HEK293T (cell line): Measurements from ENCODE around the gene INO80D.
"Not testable (repeated sequence)": the region's sequence is repeated elsewhere in the genome, so short reads cannot be mapped to it uniquely, and the experiment has no call there.

Experiments used
- CTCF ChIA-PET: fragments of 350-600 bp; formaldehyde crosslinking; extraction: SDS; loops from one replicate; lab custom pipeline; 2021; ENCODE audit warnings: antibody characterized with exemption, inconsistent platforms; lab: Yijun Ruan, JAX
- POLR2A ChIA-PET: fragments of 350-600 bp; formaldehyde crosslinking; extraction: SDS; loops from one replicate; lab custom pipeline; 2020; ENCODE audit warnings: antibody characterized with exemption, inconsistent platforms; lab: Yijun Ruan, JAX
- DNase-seq: peaks from one replicate; pipeline ENCODE4 v3.0.0; 2012; ENCODE audit warnings: mixed read lengths; ENCODE audit errors: extremely low spot score
- ARNT ChIP-seq: fragments of 450-650 bp; IDR thresholded peaks from 2 replicates; pipeline ENCODE4 v1.6.1; 2017; ENCODE audit warnings: mild to moderate bottlenecking
- BHLHE40 ChIP-seq: fragments of 450-650 bp; IDR thresholded peaks from 2 replicates; pipeline ENCODE4 v1.6.1; 2016; ENCODE audit warnings: mild to moderate bottlenecking, moderate library complexity, borderline replicate concordance
- CTBP1 ChIP-seq: fragments of 450-650 bp; IDR thresholded peaks from 2 replicates; pipeline ENCODE4 v1.6.1; 2016; ENCODE audit warnings: borderline replicate concordance
- ELF4 ChIP-seq: fragments of 450-650 bp; IDR thresholded peaks from 2 replicates; pipeline ENCODE4 v1.6.1; 2017; ENCODE audit warnings: antibody characterized with exemption
- FOXA1 ChIP-seq: fragments of 450-650 bp; IDR thresholded peaks from 2 replicates; pipeline ENCODE4 v1.6.1; 2016; ENCODE audit warnings: mild to moderate bottlenecking
- FOXK2 ChIP-seq: fragments of 450-650 bp; IDR thresholded peaks from 2 replicates; pipeline ENCODE4 v1.6.1; 2016; ENCODE audit warnings: mild to moderate bottlenecking
- FOXM1 ChIP-seq: fragments of 450-650 bp; IDR thresholded peaks from 2 replicates; pipeline ENCODE4 v1.6.1; 2017; ENCODE audit warnings: mild to moderate bottlenecking, borderline replicate concordance
- HDGF ChIP-seq: fragments of 450-650 bp; IDR thresholded peaks from 2 replicates; pipeline ENCODE4 v1.6.1; 2017; ENCODE audit warnings: antibody characterized with exemption, borderline replicate concordance
- L3MBTL2 ChIP-seq: fragments of 450-650 bp; conservative IDR thresholded peaks from 2 replicates; pipeline ENCODE4 v1.6.1; 2016; ENCODE audit warnings: mild to moderate bottlenecking
- LEF1 ChIP-seq: fragments of 450-650 bp; IDR thresholded peaks from 2 replicates; pipeline ENCODE4 v1.6.1; 2017; ENCODE audit warnings: mild to moderate bottlenecking, borderline replicate concordance
- NFRKB ChIP-seq: fragments of 450-650 bp; IDR thresholded peaks from 2 replicates; pipeline ENCODE4 v1.6.1; 2016; ENCODE audit warnings: mild to moderate bottlenecking, moderate library complexity
- PKNOX1 ChIP-seq: fragments of 450-650 bp; IDR thresholded peaks from 2 replicates; pipeline ENCODE4 v1.6.1; 2016
- SP1 ChIP-seq: fragments of 450-650 bp; IDR thresholded peaks from 2 replicates; pipeline ENCODE4 v1.6.1; 2017
- SUZ12 ChIP-seq: fragments of 450-650 bp; IDR thresholded peaks from 2 replicates; pipeline ENCODE4 v1.6.1; 2016; ENCODE audit warnings: mild to moderate bottlenecking
- TARDBP ChIP-seq: fragments of 450-650 bp; IDR thresholded peaks from 2 replicates; pipeline ENCODE4 v1.6.1; 2016
- ZNF384 ChIP-seq: fragments of 450-650 bp; IDR thresholded peaks from 2 replicates; pipeline ENCODE4 v1.6.1; 2016

INO80D gene

GRCh38 chr2:206115026-206115578 lies 29.1 kb upstream of the INO80D start:
- CTCF ChIA-PET = interaction anchor here (0.6 kb wide), 1 partner anchor 90 kb away, joined by 3 read pairs; no protein-coding TSS in a partner anchor
- 0 out of 2 replicates have a peak, but pooled peaks have one; percentile 9 for TF ChIP-seq PKNOX1
- TF ChIP-seq FOXM1 = no peak
- DNase-seq = no peak
- POLR2A ChIA-PET = no interaction called here

DNA sequence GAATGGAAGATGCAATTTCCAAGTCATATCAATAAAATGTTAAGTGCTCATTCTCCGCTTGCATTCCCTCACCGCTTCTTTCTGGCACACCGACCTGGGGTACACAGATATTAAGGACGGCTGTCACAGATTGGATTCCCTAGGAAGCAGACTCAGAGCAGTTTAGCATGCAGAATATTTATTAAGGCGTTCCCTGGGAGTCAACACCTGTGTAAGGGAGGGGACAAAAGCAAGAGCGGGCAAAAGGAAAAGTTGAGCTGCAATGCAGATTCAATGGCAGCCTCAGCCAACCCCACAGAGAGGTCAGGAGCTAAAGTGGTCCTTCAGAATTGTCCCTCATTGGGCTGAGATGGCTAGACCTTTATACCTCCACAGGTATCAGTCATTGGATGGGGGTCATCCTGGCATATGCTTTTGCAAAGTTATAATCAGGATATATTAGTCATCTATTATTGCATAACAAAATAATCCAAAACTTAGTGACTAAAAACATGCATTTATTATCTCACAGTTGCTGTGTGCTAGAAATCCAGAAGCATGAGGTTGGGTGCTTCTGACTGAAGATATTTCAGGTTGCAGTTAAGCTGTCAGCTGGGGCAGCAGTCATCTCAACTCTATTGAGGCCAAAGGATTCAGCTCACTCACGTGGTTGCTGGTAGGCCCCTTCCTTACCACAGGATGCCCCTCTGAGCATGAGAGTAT lies 27.0 kb upstream of the INO80D start:
- DNase-seq = no peak
- ChIA-PET POLR2A (no interaction called here), CTCF (no interaction called here)
- TF ChIP-seq SP1 (no peak), L3MBTL2 (no peak), BHLHE40 (no peak), SUZ12 (no peak), ZNF384 (no peak), LEF1 (no peak), ELF4 (no peak), FOXM1 (no peak), FOXK2 (no peak), TARDBP (no peak), ARNT (no peak)

DNA sequence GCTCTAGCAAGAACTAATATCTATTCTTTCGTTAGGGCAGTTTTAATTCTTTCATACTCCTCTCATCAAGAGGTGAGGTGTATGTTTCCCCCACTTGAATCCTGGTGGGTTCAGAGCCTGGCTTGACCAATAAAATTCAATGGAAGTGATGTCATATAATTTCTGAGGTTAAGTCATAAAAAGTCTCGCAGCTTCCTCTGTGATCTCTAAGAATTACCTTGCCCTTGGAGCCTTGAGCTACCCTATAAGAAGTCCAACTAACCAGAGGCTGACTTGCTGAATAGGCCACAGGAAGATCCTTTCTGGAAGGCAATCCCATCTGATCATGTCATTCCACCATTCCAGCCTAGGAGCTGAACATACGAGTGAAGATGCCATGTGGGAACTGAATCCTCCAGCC lies 26.1 kb upstream of the INO80D start:
- POLR2A ChIA-PET = no interaction called here
- DNase-seq = no peak
- CTCF ChIA-PET = no interaction called here
- TF ChIP-seq BHLHE40 = no peak
- no peak for TF ChIP-seq FOXK2
- TF ChIP-seq FOXA1 = no peak
- TF ChIP-seq L3MBTL2 = no peak
- no peak for TF ChIP-seq TARDBP
- no peak for TF ChIP-seq ZNF384
- TF ChIP-seq FOXM1 = no peak
- TF ChIP-seq PKNOX1 = no peak
- TF ChIP-seq SP1 = no peak
- TF ChIP-seq LEF1 = no peak
- TF ChIP-seq CTBP1 = no peak

DNA sequence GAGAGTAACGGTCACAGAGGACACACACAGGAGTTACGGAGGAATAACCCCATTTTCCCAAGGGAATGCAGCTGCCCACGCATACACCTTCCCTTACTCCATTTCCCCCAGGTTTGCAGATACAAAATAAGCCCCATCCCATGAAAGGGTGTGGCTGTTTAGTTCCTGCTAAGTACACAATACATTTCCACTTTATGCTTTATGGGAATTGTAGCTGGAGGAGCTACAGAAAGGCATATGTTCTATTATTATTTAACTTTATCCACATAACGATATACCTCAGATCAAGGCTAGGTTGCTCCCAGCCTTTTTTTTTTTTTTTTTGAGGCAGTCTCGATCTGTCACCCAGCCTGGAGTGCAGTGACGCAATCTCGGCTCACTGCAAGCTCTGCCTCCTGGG lies 22.7 kb upstream of the INO80D start:
- ChIA-PET CTCF (no interaction called here), POLR2A (interaction anchor here (0.6 kb wide), 1 partner anchor 202 kb away, joined by 4 read pairs; no protein-coding TSS in a partner anchor)
- no peak for TF ChIP-seq CTBP1
- no peak for TF ChIP-seq NFRKB
- no peak for TF ChIP-seq ELF4
- TF ChIP-seq SUZ12 = no peak
- no peak for TF ChIP-seq ZNF384
- no peak for TF ChIP-seq FOXK2
- TF ChIP-seq LEF1 = no peak
- TF ChIP-seq PKNOX1 = no peak
- no peak for TF ChIP-seq FOXA1
- no peak for TF ChIP-seq FOXM1
- no peak for TF ChIP-seq BHLHE40
- TF ChIP-seq TARDBP = no peak
- no peak for DNase-seq

GRCh38 chr2:206105541-206105940 lies 19.6 kb upstream of the INO80D start:
- ChIA-PET CTCF (no interaction called here), POLR2A (no interaction called here)
- no peak for TF ChIP-seq SUZ12
- TF ChIP-seq BHLHE40 = no peak
- TF ChIP-seq FOXA1 = no peak
- no peak for TF ChIP-seq FOXM1
- TF ChIP-seq SP1 = no peak
- TF ChIP-seq FOXK2 = no peak
- no peak for TF ChIP-seq L3MBTL2
- no peak for TF ChIP-seq CTBP1
- TF ChIP-seq ZNF384 = no peak
- TF ChIP-seq NFRKB = no peak
- TF ChIP-seq HDGF = no peak
- DNase-seq = no peak

DNA sequence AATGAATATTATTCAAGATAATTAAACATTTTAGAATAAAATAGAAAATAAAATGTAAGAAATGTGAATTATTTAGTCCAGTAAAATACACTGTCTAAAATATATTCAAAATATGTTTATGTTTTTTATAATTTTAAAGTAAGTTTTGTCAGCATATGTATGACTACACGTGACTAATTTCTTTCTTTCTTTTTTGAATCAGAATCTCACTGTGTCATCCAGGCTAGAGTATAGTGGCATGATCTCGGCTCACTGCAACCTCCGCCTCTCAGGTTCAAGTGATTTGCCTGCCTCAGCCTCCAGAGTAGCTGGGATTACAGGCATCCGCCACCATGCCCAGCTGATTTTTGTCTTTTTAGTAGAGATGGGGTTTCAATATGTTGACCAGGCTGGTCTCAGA lies 19.1 kb upstream of the INO80D start:
- ChIA-PET POLR2A (no interaction called here), CTCF (no interaction called here)
- no peak for TF ChIP-seq PKNOX1
- no peak for TF ChIP-seq FOXA1
- no peak for TF ChIP-seq HDGF
- no peak for TF ChIP-seq ZNF384
- no peak for TF ChIP-seq LEF1
- TF ChIP-seq NFRKB = no peak
- no peak for TF ChIP-seq SUZ12
- no peak for TF ChIP-seq L3MBTL2
- TF ChIP-seq TARDBP = no peak
- TF ChIP-seq CTBP1 = no peak
- TF ChIP-seq BHLHE40 = no peak
- TF ChIP-seq SP1 = no peak
- no peak for DNase-seq

GRCh38 chr2:206098872-206099271 lies 12.9 kb upstream of the INO80D start:
- ChIA-PET CTCF (interaction anchor here (0.6 kb wide), 1 partner anchor 820 kb away, joined by 6 read pairs; no protein-coding TSS in a partner anchor), POLR2A (interaction anchor here (1.1 kb wide), 1 partner anchor 13 kb away, joined by 3 read pairs; the partner anchor contains the start of gene INO80D)
- not testable (repeated sequence) for DNase-seq
